ENCODE results near the gene ZNF77.
A peak's percentile ranks its signal among the peaks of the same experiment; 100 is the strongest.
"Not testable (repeated sequence)": the region's sequence is repeated elsewhere in the genome, so short reads cannot be mapped to it uniquely, and the experiment has no call there.

The ZNF77 gene

DNA sequence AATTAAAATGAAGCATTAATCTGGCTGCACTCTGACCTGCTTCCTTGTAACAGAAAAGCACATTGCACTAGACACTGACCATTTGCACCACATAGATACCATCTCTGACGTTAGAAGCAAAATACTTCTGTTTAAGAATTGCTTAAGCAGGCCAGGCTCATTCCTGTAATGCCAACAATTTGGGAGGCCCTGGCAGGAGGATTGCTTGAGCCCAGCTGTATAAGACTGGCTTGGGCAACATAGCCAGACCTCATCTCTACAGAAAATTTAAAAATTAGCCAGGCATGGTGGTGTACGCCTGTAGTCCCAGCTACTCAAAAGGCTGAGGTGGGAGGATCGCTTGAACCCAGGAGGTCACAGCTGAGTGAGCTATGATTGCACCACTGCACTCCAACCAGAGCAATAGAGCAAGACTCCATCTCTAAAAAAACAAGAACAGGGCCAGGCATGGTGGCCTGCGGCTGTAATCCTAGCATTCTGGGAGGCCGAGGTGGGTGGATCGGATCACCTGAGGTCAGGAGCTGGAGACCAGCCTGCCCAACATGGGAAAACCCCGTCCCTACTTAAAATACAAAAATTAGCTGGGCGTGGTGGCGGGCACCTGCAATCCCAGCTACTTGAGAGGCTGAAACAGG is 25.5 kb upstream of the ZNF77 start:
- no peak for DNase-seq (ENCODE audit: low spot score)

DNA sequence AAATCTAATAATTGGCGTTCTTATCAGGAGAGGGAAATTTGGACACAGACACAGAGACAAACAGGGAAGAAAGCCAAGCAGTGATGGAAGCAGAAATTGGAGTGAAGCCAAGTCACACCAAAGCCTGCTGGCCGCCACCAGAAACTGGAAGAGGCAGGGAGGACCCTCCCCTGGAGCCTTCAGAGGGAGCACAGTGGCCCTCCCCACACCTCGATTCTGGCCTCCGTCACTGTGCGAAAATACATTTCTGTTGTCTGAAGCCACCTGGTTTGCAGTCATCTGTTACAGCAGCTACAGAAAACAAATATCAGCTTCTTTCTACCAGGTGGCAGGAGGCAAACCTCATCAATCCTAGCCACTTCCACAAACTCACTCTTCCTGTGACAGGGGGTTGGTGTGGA is 24.3 kb upstream of the ZNF77 start:
- DNase-seq (ENCODE audit: low spot score), result no peak

DNA sequence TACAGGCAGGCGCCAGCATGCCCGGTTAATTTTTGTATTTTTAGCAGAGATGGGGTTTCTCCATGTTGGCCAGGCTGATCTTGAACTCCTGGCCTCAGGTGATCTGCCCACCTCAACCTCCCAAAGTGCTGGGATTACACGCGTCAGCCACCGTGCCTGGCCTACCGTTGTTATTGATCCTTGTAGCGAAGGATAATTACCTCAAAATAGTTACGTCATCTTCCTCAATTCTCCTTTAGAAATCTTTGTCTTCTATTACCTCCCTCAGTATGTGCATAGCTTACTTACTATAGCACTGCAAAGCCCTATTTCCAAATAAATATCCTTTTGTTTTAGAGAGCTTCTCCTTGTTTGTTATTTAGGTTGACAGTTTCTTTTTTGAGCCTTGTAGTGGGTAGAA is 23.2 kb upstream of the ZNF77 start:
- no peak for DNase-seq (ENCODE audit: low spot score)

DNA sequence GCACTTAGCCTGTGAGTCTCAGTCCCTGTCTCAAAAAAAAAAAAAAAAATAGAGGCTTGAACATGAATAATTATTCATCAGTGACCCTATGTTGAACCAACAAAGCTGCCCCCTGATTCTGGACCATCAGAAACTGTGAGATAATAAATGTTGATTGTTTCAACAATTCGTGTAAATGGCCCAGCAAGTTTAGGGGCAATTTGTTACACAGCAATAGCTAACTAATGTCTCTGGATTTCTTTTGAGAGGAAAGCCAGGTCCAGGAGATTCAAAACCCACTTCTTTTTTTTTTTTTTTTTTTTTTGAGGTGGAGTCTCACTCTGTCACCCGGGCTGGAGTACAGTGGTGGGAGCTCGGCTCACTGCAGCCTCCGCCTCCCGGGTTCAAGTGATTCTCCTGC is 20.1 kb upstream of the ZNF77 start:
- no peak for DNase-seq (ENCODE audit: low spot score)

DNA sequence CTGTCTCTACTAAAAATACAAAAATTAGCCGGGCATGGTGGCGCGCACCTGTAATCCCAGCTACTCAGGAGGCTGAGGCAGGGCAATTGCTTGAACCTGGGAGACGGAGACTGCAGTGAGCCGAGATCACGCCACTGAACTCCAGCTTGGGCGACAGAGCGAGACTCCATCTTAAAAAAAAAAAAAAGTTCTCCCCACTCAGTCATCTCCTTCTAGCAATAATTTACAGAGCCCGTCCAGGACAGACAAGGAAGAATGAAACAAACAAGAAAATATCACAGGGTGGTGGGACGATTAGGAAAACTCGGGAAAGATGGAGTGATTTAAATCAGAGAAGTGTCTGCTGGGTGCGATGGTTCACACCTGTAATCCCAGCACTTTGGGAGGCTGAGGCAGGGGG is 18.9 kb upstream of the ZNF77 start:
- not testable (repeated sequence) for DNase-seq (ENCODE audit: low spot score)

DNA sequence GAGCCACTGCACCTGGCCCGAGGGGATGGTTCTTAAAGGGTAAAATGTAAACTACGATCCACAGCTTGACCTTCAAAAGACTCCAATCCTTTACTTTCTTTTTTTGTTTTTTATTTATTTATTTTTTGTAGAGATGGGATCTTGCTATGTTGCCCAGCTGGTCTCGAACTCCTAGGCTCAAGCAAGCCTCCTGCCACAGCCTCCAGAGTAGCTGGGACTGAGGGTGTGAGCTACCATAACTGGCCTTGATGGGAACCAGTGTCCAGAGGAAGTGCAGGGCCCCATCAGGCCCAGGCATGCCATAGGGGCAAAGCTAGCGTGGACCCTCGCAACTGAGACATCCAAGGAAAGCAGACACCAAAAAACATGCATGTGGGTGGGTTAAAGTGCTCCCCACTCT is 18.4 kb upstream of the ZNF77 start:
- DNase-seq (ENCODE audit: low spot score), result no peak

DNA sequence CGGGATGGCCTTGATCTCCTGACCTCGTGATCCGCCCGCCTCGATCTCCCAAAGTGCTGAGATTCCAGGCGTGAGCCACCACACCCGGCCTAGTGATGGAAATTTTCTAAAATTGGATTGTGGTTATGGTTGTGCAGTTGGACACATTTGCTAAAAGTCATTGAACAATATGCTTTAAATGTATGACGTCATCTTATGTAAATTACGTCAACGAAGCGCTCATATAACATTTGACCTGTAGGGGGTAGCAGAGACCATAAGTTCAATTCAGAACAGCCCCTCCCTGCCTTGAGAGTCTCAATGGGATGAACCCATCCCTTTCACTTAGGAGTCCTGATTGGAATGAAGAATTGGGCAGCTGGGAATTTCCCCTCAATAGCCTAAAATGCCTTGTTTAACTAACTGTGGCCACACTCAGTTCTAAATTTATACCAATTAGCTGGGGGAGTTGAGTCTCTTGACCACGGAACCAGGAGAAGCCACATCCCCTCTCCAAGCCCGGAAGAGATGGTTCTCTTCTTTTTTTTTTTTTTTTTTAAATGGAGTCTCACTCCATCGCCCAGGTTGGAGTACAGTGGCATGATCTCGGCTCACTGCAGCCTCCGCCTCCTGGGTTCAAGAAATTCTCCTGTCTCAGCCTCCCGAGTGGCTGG is 17.4 kb upstream of the ZNF77 start:
- peak; percentile 75 for DNase-seq (ENCODE audit: low spot score)

DNA sequence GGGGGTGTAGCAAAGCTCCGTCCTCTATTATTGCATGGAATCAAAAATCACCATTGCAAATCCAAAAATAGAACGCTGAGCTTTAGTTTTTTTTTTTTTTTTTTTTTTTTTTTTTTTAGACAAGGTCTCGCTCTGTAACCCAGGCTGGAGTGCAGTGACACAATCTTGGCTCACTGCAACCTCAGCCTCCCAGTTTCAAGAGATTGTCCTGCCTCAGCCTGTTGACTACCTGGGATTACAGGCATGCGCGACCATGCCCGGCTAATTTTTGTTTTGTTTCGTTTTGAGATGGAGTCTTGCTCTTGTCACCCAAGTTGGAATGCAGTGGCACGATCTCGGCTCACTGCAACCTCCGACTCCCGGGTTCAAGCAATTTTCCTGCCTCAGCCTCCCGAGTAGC is 15.3 kb upstream of the ZNF77 start:
- DNase-seq (ENCODE audit: low spot score), result no peak

DNA sequence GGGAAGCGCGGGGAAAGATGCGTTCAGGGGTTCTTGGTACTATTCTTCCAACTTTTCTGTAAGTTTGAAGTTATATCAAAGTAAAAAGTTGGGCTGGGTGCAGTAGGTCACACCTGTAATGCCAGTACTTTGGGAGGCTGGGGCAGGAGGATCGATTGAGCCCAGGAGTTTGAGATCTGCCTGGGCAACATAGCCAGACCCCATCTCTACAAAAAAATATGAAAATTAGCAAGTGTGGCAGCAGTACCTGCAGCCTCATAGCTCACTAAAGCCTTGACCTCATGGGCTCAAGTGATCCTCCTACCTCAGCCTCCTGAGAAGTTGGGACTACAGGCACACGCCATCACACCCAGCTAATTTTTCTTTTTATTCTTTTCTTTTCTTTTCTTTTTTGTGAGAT is 12.4 kb upstream of the ZNF77 start:
- no peak for DNase-seq (ENCODE audit: low spot score)

DNA sequence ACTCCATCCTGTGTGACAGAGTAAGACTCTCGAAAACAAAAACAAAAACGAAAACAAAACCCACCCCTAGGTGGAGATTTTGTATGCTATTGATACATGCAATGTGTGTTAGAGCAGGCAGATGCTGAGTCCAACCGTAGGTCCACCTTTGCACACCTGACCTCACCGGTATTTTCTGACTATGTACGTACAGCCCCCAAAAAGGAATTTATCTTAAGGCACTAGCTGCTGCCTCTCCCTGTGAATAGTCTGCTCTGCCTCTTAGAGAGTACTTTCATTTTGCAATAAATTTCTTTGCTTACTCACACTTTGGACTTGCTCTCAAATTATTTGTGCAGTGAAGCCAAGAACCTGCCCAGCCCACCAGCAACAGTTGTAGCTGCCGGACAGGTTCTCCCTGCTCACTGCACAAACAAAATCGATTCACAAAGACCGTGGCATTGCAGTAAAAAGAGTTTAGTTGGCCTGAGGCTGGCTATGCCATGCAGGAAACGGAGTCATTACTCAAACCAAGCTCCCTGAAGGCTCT is 8.2 kb upstream of the ZNF77 start:
- DNase-seq (ENCODE audit: low spot score), result peak; percentile 52

DNA sequence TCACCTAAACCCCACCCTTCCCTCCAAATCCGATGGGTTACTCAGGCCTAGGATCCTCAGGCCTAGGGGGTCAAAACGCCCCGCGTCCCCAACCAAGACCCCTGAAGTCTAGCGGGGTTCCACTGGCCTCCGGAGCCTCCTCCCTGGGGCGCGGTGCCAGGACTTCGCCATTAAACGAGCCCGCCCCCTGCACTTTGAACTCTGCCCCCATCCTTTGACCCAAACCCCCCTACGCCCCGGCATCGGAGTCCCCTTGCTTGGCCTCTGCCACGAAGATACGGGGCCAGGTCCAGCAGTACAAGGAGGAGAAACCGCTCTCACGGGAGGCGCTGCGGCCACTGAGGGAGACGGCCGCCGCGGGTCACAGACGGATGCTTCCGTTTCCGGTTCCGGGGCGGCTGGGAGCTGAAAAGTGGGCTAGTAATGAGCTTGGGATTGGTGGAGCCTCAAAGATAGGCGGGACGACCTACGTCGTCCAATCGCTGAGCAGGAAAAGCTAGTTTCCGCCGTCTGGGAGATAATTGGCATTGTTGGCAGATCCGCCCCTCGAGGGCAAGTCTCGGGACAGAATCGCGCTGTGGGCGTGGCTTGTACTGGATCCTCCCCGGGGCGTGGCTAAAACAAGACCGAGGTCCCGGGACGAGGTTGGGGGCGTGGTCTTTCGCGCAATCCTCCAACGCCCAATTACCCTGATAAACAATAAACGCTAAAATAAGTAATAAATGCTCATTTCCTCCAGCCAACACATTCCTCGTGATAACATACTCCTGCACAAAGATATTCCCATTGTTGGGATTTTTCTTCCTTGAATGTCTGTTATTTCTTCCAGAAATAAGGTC is 5.7 kb upstream of the ZNF77 start:
- DNase-seq (ENCODE audit: low spot score), result peak; percentile 100

DNA sequence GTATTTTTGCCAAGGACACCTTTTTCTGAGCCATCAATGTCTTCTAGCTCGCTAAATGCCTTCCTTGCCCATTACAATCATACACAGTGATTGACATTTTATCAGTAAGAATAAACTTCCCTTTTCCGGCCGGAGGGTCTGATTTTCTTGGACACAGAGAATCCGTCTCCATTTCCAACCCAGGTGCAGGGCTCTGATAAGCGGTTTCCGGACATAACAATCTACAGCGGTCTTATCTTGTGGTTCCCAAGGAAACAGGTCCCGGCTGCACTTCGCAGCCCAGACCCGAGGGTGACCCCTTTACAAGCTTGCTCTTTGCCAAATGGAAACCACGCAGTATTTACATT is 5.1 kb upstream of the ZNF77 start:
- DNase-seq (ENCODE audit: low spot score), result no peak

DNA sequence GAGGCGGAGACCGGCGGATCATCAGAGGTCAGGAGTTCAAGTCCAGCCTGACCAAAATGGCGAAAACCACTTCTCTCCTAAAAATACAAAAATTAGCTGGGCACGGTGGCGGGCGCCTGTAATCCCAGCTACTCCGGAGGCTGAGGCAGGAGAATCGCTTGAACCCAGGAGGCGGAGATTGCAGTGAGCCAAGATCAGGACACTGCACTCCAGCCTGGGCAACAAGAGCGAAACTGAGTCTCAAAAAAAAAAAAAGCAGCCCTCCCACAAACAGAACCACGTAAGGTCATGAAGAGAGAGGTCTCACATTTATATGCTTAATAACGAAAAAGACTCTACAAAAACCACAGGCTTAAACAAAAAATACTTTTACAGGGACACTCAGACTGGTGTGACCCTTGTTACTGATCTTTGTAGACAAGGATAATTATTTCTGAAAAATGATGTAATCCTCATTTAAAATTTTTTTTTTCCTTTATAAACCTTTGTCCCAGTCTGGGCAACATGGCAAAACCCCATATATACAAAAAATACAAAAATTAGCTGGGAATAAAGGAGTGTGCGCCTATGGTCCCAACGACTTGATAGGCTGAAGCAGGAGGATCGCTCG is 909 bp upstream of the ZNF77 start:
- no peak for DNase-seq (ENCODE audit: low spot score)

DNA sequence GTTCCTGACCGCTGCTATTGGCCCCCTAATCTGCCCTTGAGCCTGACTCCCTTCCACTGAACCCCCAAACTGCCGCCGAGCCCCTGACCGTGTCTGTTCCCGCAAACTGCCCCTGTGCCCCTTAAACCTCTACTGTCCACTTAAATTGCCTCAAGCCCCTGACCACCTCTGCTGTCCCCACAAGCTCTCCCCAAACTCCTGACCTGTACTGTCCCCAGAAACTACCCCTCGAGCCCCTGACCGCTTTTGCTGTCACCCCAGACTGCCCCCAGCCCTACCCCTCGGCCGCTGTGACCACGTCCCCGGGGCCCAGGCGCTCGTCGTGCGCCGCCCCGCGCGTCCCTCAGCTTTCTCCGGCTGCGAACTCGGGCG is 382 bp downstream of the ZNF77 start:
- DNase-seq (ENCODE audit: low spot score), result no peak

DNA sequence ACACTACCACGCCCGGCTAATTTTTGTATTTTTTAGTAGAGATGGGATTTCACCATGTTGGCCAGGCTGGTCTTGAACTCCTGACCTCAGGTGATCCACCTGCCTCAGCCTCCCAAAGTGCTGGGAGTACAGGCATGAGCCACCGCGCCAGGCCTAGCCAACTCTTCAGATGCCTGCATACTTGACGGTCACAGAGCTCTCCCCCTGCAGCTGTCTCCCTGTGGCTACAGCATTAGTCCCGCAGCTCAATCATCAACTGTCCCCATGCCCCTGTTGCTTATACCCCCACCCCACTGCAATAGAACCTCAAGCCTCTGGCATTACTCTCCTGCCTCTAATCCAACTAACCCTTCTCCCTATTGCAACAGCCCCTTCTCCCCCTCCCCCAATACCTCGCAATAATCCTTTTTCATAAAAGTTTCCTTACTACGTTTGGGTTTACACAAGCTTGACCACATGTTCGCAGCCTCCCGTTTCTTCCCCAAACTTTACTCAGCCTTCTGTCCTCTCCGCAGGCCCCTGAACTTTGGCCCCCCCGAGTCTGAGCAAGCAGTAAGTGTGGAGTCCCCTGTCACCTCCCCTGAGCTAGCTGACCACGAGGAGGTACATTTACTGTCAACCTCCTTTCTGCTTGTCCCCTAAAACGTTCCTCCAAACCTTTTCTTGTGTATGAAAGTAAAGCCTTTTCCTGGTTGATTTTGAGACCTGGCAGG is 1.7 kb downstream of the ZNF77 start:
- no peak for DNase-seq (ENCODE audit: low spot score)

DNA sequence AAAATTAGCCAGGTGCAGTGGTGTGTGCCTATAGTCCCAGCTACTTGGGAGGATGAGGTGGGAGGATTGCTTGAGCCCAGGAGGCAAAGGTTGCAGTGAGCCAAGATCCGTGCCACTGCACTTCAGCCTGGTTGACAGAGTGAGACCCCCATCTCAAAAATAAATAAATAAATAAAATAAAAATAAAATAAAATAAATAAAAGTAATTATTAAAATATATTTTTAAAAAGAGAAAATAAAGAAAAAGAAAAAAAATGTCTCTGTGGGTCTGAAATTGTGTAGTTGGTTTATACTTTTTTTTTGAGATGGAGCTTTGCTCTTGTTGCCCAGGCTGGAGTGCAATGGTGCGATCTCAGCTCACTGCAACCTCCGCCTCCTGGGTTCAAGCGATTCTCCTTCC is 8.9 kb downstream of the ZNF77 start:
- DNase-seq (ENCODE audit: low spot score), result not testable (repeated sequence)

DNA sequence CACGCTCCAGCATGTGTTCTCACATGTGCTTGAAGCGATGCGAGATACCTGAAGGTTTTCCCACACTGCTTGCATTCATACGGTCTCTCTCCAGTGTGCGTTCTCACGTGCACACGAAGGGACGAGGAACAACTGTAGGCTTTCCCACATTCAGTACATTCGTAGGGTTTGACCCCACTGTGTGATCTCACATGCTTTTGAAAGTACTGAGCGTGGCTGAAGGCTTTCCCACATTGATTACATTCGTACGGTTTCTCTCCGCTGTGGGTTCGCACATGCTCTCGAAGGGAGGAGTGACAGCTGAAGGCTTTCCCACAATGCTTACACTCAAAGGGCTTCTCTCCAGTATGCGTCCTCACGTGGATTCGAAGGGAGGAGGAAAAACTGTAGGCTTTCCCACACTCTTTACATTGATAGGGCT is 11.3 kb downstream of the ZNF77 start:
- DNase-seq (ENCODE audit: low spot score), result no peak

DNA sequence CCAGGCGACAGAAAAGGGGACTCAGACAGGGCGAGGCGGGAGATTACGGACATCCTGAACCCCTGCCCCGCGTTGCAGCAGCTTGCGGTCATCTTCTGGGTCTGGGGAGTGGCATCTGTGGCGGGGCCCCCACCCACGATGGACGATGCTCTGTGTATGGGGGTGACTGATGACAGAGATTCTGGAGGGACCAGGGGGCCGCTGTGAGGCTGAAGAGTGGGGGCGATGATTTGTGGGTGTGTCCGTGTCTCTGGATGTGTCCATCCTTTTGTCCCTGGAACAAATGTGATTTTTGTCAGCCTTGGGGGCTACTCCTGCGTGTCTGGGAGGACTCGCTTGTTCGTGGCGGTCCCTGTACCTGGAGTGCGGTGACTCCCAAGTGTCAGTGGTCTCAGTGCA is 17.7 kb downstream of the ZNF77 start:
- DNase-seq (ENCODE audit: low spot score), result no peak

DNA sequence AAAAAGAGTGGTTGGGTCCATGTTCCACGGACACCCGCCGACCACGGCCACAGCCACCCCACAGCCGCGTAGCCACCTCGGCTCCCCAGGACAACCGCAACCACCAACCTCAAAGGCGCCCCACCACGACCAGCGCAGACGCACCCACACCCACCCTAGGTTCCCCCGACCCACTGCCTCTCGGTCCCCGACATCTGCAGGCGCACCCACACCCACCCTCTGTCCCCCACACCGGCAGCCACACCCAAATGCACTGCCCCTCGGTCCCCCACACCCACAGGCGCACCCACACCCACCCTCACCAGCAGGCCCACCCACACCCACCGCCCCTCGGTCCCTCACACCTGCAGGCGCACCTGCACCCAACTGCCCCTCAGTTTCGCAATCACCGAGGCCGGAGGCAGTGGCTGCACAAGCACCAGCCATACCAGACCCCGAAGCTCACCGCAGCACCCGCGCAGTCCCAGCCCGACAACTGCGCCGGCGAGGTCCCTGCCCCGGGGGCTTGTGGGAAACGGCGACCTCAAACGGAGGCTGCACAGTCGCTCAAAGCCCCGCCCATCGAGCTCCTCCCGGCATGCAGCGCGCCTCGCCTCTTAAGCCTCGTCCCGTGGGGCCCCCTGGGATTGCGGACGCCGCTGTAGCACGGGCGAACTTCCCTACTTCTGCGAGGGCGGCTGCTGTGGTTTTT is 18.3 kb downstream of the ZNF77 start:
- no peak for DNase-seq (ENCODE audit: low spot score)

DNA sequence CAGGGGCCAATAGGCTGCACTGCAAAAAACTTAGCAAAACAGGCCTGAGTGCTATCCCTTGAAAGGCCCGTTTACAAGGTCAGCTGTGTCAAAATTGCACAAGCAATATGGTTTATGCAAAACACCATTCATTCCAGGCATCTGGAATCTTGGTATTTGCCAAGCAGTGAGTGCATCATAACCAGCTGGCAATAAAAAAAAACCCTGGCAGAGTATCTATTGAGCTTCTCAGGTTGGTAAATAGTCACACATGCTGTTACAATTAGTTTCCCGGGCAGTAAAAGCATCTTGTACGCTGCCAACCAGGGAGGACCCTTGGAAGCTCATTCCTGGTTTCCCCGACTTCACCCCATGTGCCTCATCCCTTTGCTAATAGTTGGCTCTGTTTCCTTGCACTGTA is 21.3 kb downstream of the ZNF77 start:
- DNase-seq (ENCODE audit: low spot score), result no peak

DNA sequence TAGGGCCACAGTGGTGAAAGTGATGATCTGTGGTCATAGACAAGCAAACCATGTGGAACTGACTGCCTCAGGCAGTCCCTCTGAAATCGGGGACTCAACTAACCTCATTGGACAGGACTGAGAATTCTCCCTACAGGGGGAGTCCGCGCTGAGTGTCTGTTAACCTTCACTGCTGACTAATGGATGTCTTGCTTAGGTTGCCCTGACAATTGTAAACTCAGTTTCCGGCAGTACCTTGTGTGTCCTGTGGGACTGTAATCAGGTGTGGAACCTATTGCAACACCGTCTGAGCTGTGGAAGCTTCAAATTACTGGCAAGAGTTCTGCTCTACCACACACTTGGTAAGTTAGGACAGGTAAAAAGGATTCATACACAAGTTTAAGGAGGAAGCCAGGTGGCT is 21.8 kb downstream of the ZNF77 start:
- DNase-seq (ENCODE audit: low spot score), result no peak

Data from LoVo (cell line).